Thyroid gland (tissue), 4 donors: ENCODE results near the gene LAMA3. TPM values are rescaled to one million over a fixed set of nuclear protein-coding genes. Genes with fewer than 3 reads are reported as not detected.

Experiments
- DNase-seq, 2 donors: peaks; one replicate each; pipeline ENCODE4 v3.0.0-alpha.2; 2019
- H3K27ac ChIP-seq, 3 donors: fragments of 200-600 bp; sonication (generic); 1 replicate in 2 of 3; 2 replicates in 1 of 3; pipeline ENCODE4 v1.5.1; 2016 to 2019; ENCODE audit warnings: mild to moderate bottlenecking in 1 of 3, moderate library complexity in 1 of 3
- H3K27me3 ChIP-seq: fragments of 200-600 bp; sonication (generic); one replicate; pipeline ENCODE4 v1.5.1; 2019
- H3K36me3 ChIP-seq, 2 donors: fragments of 200-600 bp; sonication (generic); one replicate each; pipeline ENCODE4 v1.5.1; 2016 to 2019
- H3K4me1 ChIP-seq, 2 donors: fragments of 200-600 bp; sonication (generic); one replicate each; pipeline ENCODE4 v1.5.1; 2017 to 2019
- H3K4me3 ChIP-seq, 3 donors: fragments of 200-600 bp; sonication (generic); replicated peaks in 1 of 3; 1 replicate in 2 of 3; 2 replicates in 1 of 3; pipeline ENCODE4 v1.5.1; 2016; ENCODE audit warnings: mild to moderate bottlenecking in 1 of 3
- H3K9me3 ChIP-seq: fragments of 200-600 bp; sonication (generic); one replicate; pipeline ENCODE4 v1.5.1; 2017
- POLR2A ChIP-seq, 2 donors: fragments of 450-650 bp; IDR thresholded peaks; one replicate each; pipeline ENCODE4 v1.6.1; 2017; ENCODE audit warnings: antibody characterized with exemption in 2 of 2, mild to moderate bottlenecking in 2 of 2, moderate library complexity in 1 of 2
- WGBS, 2 donors: methylation state at CpG; one replicate each; pipeline ENCODE4 v1.1.5; 2017; 5-methylcytosine and 5-hydroxymethylcytosine counted together
- intact Hi-C: fragments of 100-400 bp; cut with DNase I; formaldehyde crosslinking; loops from one replicate; pipeline ENCODE4 v1.15.1; 2023
- total RNA-seq, 4 donors: library from RNA; depleted of rRNA; stranded (reverse); fragments of >200 nt; gene quantifications; one replicate each; pipeline ENCODE4 v1.2.3, GENCODE V29; 2016
- TF ChIP-seq, protein P1 (sequence below), 6 experiments: fragments of 200-600 bp in 3 of 6; fragments of 450-650 bp in 3 of 6; sonication (generic) in 3 of 6; IDR thresholded peaks; one replicate each; pipeline ENCODE4 v1.5.1; 2016 to 2019; ENCODE audit warnings: antibody characterized with exemption in 6 of 6, mild to moderate bottlenecking in 2 of 6, inconsistent platforms in 1 of 6, moderate library complexity in 1 of 6

LAMA3 gene
- total RNA-seq, 4 donors from 2014 or later, result 7.5 to 12.1 (median 8.9) TPM

- no peaks in the 10 kb centered on the region for H3K36me3 ChIP-seq
- DNase-seq, result no peak
- intact Hi-C loops, result no loop called here
- WGBS, 2 donors, result 89 to 90% methylated on average over 3 of the region's 3 CpGs
- H3K4me1 ChIP-seq, result no peaks in the 10 kb centered on the region
- no peaks in the 10 kb centered on the region for H3K9me3 ChIP-seq
- no peak overlapping the region for H3K27ac ChIP-seq
- no peak overlapping the region for H3K4me3 ChIP-seq
- H3K27me3 ChIP-seq, result no peaks in the 10 kb centered on the region
- TF ChIP-seq POLR2A (IDR thresholded peaks at IDR 0.05), result no peak
- TF ChIP-seq, protein P1, sequence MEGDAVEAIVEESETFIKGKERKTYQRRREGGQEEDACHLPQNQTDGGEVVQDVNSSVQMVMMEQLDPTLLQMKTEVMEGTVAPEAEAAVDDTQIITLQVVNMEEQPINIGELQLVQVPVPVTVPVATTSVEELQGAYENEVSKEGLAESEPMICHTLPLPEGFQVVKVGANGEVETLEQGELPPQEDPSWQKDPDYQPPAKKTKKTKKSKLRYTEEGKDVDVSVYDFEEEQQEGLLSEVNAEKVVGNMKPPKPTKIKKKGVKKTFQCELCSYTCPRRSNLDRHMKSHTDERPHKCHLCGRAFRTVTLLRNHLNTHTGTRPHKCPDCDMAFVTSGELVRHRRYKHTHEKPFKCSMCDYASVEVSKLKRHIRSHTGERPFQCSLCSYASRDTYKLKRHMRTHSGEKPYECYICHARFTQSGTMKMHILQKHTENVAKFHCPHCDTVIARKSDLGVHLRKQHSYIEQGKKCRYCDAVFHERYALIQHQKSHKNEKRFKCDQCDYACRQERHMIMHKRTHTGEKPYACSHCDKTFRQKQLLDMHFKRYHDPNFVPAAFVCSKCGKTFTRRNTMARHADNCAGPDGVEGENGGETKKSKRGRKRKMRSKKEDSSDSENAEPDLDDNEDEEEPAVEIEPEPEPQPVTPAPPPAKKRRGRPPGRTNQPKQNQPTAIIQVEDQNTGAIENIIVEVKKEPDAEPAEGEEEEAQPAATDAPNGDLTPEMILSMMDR (IDR thresholded peaks at IDR 0.05), result no peak
Observed at GRCh38 chr18:23724681-23725080, 35.4 kb downstream of the LAMA3 start.

DNA sequence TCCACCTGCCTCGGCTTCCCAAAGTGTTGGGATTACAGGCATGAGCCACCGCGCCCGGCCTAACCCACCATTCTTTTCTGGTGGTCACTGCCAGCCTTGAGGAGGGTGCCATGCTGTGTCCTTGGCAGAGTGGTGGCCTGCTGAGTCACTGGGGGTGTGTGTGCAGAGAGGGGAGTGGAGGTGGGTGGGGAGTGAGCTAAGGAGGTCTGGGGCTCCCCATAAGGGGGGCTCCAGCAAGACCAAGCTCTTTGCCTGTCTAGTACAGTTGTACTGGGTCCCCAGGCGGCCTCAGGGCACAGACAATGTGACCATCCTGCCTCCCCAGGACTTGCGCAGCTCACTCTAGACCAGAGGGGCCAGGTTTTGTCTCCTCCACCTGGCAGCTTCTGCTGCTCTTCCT is 36.1 kb downstream of the LAMA3 start:
- intact Hi-C loops, result no loop called here
- Histone ChIP-seq H3K9me3 (no peaks in the 10 kb centered on the region), H3K4me1 (no peaks in the 10 kb centered on the region), H3K36me3 (no peaks in the 10 kb centered on the region), H3K27me3 (no peaks in the 10 kb centered on the region), H3K27ac (no peak overlapping the region), H3K4me3 (no peak overlapping the region)
- TF ChIP-seq, protein P1 (IDR thresholded peaks at IDR 0.05), result no peak
- no peak for TF ChIP-seq POLR2A (IDR thresholded peaks at IDR 0.05)
- 77 to 94% methylated on average over 6 of the region's 6 CpGs for WGBS, 2 donors
- no peak for DNase-seq

DNA sequence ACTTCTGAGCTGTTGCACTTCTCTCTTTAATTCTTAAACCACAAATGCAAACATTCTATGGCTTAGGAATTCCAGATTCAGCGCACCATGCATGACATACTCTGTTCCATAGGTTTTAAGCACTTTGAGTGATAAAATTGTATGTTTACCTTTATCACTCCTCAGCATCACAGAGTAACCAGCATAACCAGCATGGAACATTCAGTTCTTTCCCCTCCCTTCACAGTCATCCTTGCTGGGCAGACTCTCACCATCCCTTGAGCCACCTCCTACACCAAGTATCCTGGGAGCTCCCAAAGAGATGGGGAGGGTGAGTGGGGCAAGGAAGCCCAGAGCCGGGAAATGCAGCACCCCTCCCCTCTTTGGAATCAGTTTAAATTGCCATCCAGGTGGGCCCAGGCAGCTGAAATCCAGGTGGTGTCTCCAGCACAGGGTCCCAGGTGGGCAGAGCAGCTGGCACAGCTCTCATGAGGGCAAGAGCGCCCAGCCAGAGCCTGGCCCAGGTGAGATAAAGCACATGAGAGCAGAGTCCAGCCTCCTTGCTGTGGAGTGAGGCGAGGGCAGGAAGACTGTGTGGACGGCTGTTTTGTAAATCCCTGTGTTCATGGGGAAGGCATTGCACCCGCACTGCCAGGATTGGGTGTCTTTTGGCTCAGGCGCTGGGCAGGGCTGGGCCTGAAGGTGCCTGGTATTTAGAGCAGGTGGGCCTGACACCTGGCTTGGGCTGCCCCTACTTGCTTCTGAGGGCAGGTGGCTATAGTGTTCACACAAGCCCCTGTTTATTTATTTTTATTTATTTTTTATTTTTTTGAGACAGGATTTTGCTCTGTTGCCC is 36.8 kb downstream of the LAMA3 start:
- Histone ChIP-seq H3K27me3 (no peaks in the 10 kb centered on the region), H3K4me3 (no peak overlapping the region), H3K36me3 (no peaks in the 10 kb centered on the region), H3K27ac (no peak overlapping the region), H3K9me3 (no peaks in the 10 kb centered on the region), H3K4me1 (no peaks in the 10 kb centered on the region)
- 93% methylated on average over 6 to 7 of the region's 7 CpGs for WGBS, 2 donors
- no peak for TF ChIP-seq POLR2A (IDR thresholded peaks at IDR 0.05)
- TF ChIP-seq, protein P1 (IDR thresholded peaks at IDR 0.05), result no peak
- no peak for DNase-seq
- intact Hi-C loops, result no loop called here

- 92 to 96% methylated on average over 6 of the region's 6 CpGs for WGBS, 2 donors
- Histone ChIP-seq H3K27me3 (no peaks in the 10 kb centered on the region), H3K9me3 (no peaks in the 10 kb centered on the region), H3K27ac (no peak overlapping the region), H3K4me3 (no peak overlapping the region), H3K4me1 (no peaks in the 10 kb centered on the region), H3K36me3 (no peaks in the 10 kb centered on the region)
- no peak for DNase-seq
- TF ChIP-seq POLR2A (IDR thresholded peaks at IDR 0.05), result no peak
- TF ChIP-seq, protein P1 (IDR thresholded peaks at IDR 0.05), result no peak
- intact Hi-C loops, result no loop called here
Observed at GRCh38 chr18:23727707-23728493, 38.6 kb downstream of the LAMA3 start.

- TF ChIP-seq, protein P1 (IDR thresholded peaks at IDR 0.05), result no peak
- no peak for TF ChIP-seq POLR2A (IDR thresholded peaks at IDR 0.05)
- no peaks in the 10 kb centered on the region for H3K4me1 ChIP-seq
- no peaks in the 10 kb centered on the region for H3K9me3 ChIP-seq
- H3K27ac ChIP-seq, result no peak overlapping the region
- DNase-seq, result no peak
- no peaks in the 10 kb centered on the region for H3K27me3 ChIP-seq
- intact Hi-C loops, result no loop called here
- no peak overlapping the region for H3K4me3 ChIP-seq
- no peaks in the 10 kb centered on the region for H3K36me3 ChIP-seq
- 86 to 88% methylated on average over 2 of the region's 2 CpGs for WGBS, 2 donors
Observed at GRCh38 chr18:23730857-23731256, 41.6 kb downstream of the LAMA3 start.
